Measurements from ENCODE around the gene ROPN1B.

The ROPN1B gene

GRCh38 chr3:125957674-125958510, 11.1 kb upstream of the ROPN1B start:
- H3K9ac ChIP-seq (ENCODE audit: low read length), result no peak overlapping the region
- no peak overlapping the region for H3K27ac ChIP-seq (ENCODE audit: low read length)
- H3K4me2 ChIP-seq (ENCODE audit: low read length), result no peak overlapping the region
- H3K79me2 ChIP-seq (ENCODE audit: low read length), result no peaks in the 10 kb centered on the region
- no peaks in the 10 kb centered on the region for H3K9me3 ChIP-seq (ENCODE audit: insufficient read depth, low read length)
- no peaks in the 10 kb centered on the region for H4K20me1 ChIP-seq (ENCODE audit: insufficient read depth, low read length)
- H2AFZ ChIP-seq (ENCODE audit: low read depth, low read length), result no peak overlapping the region
- no peaks in the 10 kb centered on the region for H3K36me3 ChIP-seq (replicated peaks; ENCODE audit: low read depth, low read length)
- H3K4me1 ChIP-seq (ENCODE audit: low read length), result no peaks in the 10 kb centered on the region
- TF ChIP-seq CTCF (IDR thresholded peaks at IDR 0.05; ENCODE audit: low read depth, low read length), result no peak
- no peak for TF ChIP-seq EZH2phosphoT487 (IDR thresholded peaks at IDR 0.05; ENCODE audit: low read depth)
- no peaks in the 10 kb centered on the region for H3K27me3 ChIP-seq (ENCODE audit: low read depth, low read length)
- no peak overlapping the region for H3K4me3 ChIP-seq (ENCODE audit: low read length)

- Histone ChIP-seq H2AFZ (ENCODE audit: low read depth, low read length) (no peak overlapping the region), H3K9me3 (ENCODE audit: insufficient read depth, low read length) (no peaks in the 10 kb centered on the region), H3K27ac (ENCODE audit: low read length) (no peak overlapping the region), H3K27me3 (ENCODE audit: low read depth, low read length) (no peaks in the 10 kb centered on the region), H3K36me3 (replicated peaks; ENCODE audit: low read depth, low read length) (no peaks in the 10 kb centered on the region), H3K4me2 (ENCODE audit: low read length) (no peak overlapping the region), H3K9ac (ENCODE audit: low read length) (no peak overlapping the region), H3K79me2 (ENCODE audit: low read length) (no peaks in the 10 kb centered on the region), H4K20me1 (ENCODE audit: insufficient read depth, low read length) (no peaks in the 10 kb centered on the region), H3K4me3 (ENCODE audit: low read length) (no peak overlapping the region), H3K4me1 (ENCODE audit: low read length) (no peaks in the 10 kb centered on the region)
- TF ChIP-seq EZH2phosphoT487 (IDR thresholded peaks at IDR 0.05; ENCODE audit: low read depth) (no peak), CTCF (IDR thresholded peaks at IDR 0.05; ENCODE audit: low read depth, low read length) (no peak)
Measured at GRCh38 chr3:125958511-125959316, 10.3 kb upstream of the ROPN1B start.

GRCh38 chr3:125959317-125960065, 9.5 kb upstream of the ROPN1B start:
- no peaks in the 10 kb centered on the region for H3K36me3 ChIP-seq (replicated peaks; ENCODE audit: low read depth, low read length)
- no peak overlapping the region for H3K4me3 ChIP-seq (ENCODE audit: low read length)
- H3K9me3 ChIP-seq (ENCODE audit: insufficient read depth, low read length), result no peaks in the 10 kb centered on the region
- no peak overlapping the region for H3K27ac ChIP-seq (ENCODE audit: low read length)
- no peaks in the 10 kb centered on the region for H3K4me1 ChIP-seq (ENCODE audit: low read length)
- no peaks in the 10 kb centered on the region for H3K79me2 ChIP-seq (ENCODE audit: low read length)
- H3K4me2 ChIP-seq (ENCODE audit: low read length), result no peak overlapping the region
- H2AFZ ChIP-seq (ENCODE audit: low read depth, low read length), result no peak overlapping the region
- H3K27me3 ChIP-seq (ENCODE audit: low read depth, low read length), result no peaks in the 10 kb centered on the region
- TF ChIP-seq EZH2phosphoT487 (IDR thresholded peaks at IDR 0.05; ENCODE audit: low read depth) (no peak), CTCF (IDR thresholded peaks at IDR 0.05; ENCODE audit: low read depth, low read length) (no peak)
- H3K9ac ChIP-seq (ENCODE audit: low read length), result no peak overlapping the region
- no peaks in the 10 kb centered on the region for H4K20me1 ChIP-seq (ENCODE audit: insufficient read depth, low read length)

GRCh38 chr3:125960066-125960424, 8.9 kb upstream of the ROPN1B start:
- no peak overlapping the region for H3K9ac ChIP-seq (ENCODE audit: low read length)
- H4K20me1 ChIP-seq (ENCODE audit: insufficient read depth, low read length), result no peaks in the 10 kb centered on the region
- no peaks in the 10 kb centered on the region for H3K27me3 ChIP-seq (ENCODE audit: low read depth, low read length)
- no peaks in the 10 kb centered on the region for H3K36me3 ChIP-seq (replicated peaks; ENCODE audit: low read depth, low read length)
- no peaks in the 10 kb centered on the region for H3K9me3 ChIP-seq (ENCODE audit: insufficient read depth, low read length)
- no peak overlapping the region for H3K4me3 ChIP-seq (ENCODE audit: low read length)
- no peak overlapping the region for H3K27ac ChIP-seq (ENCODE audit: low read length)
- no peak overlapping the region for H2AFZ ChIP-seq (ENCODE audit: low read depth, low read length)
- no peak overlapping the region for H3K4me2 ChIP-seq (ENCODE audit: low read length)
- peaks cover 4% of the 10 kb centered on the region for H3K4me1 ChIP-seq (ENCODE audit: low read length)
- no peaks in the 10 kb centered on the region for H3K79me2 ChIP-seq (ENCODE audit: low read length)
- TF ChIP-seq EZH2phosphoT487 (IDR thresholded peaks at IDR 0.05; ENCODE audit: low read depth) (no peak), CTCF (IDR thresholded peaks at IDR 0.05; ENCODE audit: low read depth, low read length) (no peak)

Data from OCI-LY3 (cell line).